NCI-H460 (cell line): ENCODE data around the gene LRTM2. TPM values are rescaled to one million over a fixed set of nuclear protein-coding genes. Genes with fewer than 3 reads are reported as not detected.

Source experiments
- DNase-seq: peaks from one replicate; pipeline ENCODE4 v3.0.0-alpha.2; 2016; ENCODE audit warnings: low read depth; ENCODE audit errors: extremely low read depth
- total RNA-seq: library from RNA; depleted of rRNA; stranded (reverse); fragments of >200 nt; shearing (Covaris generic); gene quantifications from 2 replicates; pipeline ENCODE4 v1.2.3, GENCODE V29; 2014

Gene LRTM2
- total RNA-seq, 1 experiment from 2014 or later = not detected

GRCh38 chr12:1839956-1840951 is 19.9 kb downstream of the LRTM2 start:
- no peak for DNase-seq

DNA sequence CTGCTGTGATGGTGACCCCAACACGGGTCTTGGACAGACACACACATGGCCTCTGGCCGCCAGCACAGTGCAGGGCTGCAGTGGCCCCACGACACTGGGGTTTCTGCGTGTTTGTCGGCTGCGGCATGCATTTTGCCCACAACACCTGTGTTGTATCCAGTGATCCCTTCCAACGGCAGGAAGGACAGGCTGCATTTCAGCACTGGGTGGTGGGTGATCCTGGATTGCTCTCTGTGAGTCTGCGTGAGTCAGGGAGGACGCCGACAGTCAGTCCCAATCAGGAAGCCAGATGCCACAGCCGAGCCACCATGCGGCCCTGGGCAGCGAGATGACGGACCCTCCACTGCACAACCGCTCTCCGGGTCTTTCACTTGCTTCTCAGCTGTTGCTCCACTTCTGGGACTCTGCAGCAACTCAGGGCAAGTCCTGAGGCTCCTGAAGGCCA is 20.6 kb downstream of the LRTM2 start:
- no peak for DNase-seq

GRCh38 chr12:1841586-1842182 is 21.3 kb downstream of the LRTM2 start:
- DNase-seq = no peak

DNA sequence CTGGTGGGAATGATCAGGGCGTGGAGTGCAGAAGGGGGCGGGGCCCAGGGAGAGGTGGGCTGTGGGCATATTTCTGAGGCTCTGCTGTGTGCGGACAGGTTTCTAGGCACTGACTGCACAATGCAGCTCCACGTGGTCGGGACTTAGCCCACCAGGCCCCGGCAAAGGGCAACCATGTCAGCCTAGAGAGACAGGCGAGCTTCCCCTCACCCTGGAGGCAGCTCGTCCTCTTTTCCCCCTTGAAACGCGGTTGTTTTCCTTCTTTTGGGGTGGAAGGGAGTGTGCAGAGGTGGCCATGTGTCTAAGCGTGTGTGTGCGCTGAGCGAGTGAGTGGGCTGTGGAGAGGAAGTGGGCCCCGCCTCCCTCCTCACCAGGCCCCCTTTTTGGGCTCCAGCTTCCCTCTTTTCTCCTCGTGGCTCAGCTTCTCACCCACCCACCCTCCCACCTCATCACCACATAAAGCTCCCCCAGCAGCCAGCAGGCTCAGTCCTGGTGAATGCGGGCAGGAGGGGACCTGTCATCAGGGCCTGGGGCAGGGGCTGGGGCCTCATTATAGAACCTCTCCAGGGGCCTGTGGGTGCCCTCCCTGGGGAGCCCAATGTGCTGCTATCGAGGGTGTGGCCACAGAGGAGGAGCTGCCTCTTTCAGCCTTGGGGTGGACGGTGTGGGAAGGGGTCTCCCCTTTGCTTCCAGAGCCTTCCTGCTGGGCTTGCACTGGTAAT is 22.0 kb downstream of the LRTM2 start:
- no peak for DNase-seq

GRCh38 chr12:1842905-1843640 is 22.7 kb downstream of the LRTM2 start:
- DNase-seq = no peak

DNA sequence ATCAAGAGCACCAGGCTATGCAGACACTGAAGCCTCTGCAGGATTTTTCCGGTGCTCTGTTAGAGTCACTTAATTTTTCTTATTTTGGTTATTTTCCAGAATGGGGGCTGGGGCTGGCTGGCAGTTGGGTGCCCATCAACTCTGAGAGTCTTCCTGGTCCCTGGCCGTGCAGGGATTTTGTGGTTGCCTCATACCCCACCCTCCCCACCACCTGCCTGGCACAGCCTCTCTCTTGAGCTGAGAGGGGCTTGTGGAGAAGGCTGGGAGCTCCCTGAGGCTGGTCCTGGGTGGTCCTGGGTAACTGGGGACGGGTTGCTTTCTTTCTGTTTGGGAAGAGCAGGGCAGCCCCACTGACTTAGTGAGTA is 23.3 kb downstream of the LRTM2 start:
- DNase-seq = no peak

- no peak for DNase-seq
These were observed 23.9 kb downstream of the LRTM2 start for GRCh38 chr12:1844223-1844622.

- DNase-seq = no peak
These were observed 24.5 kb downstream of the LRTM2 start for GRCh38 chr12:1844661-1845409.

- DNase-seq = no peak
These were observed 25.1 kb downstream of the LRTM2 start for GRCh38 chr12:1845427-1845826.

- DNase-seq = no peak
These were observed 25.5 kb downstream of the LRTM2 start for GRCh38 chr12:1845886-1846285.

DNA sequence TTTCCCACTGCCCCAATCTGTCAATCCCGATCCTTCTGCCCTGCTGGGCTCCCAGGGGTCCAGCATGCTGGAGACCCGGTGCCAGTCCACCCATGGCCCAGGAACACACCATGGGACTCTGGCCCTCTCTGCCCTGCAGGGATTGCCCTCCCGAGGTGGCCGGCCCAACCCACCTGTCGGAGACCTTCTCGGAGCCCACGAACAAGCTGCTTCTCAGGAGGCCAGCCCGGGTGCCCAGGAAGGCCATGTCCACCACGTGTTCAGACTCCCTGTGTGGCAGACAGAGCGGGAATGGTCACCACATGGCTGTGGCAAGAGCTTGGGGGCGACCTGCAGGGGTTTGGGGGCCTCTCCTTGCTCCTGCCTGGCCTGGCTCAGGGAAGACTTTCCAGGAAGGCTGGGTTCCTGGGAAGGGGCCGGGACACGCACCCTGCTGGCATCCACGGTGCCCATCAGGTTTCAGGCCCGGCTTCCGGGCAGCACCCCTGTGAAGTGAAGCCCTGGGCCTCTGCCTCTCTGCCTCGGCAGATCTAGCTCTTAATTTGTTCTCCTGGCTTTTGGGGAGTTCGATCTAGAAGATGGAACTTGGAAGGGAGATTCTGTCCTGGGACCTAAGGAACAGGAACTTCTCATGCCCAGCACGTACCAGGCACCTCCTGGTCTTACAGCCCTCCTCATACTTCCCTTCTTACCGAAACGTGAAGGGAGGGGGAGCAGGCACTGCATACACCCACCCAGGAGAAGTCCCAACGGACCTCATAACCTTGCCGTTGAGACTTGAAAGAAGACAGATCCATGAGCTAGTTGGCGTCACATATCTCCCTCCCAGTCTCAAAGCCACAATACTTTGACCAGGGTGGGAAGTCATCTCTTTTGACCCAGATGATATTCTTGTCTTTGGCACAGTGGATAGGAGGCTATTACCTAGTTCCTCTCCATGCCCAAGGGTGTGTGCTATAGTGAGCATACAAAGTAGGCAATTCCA is 26.3 kb downstream of the LRTM2 start:
- no peak for DNase-seq

GRCh38 chr12:1847411-1847810 is 27.0 kb downstream of the LRTM2 start:
- no peak for DNase-seq

DNA sequence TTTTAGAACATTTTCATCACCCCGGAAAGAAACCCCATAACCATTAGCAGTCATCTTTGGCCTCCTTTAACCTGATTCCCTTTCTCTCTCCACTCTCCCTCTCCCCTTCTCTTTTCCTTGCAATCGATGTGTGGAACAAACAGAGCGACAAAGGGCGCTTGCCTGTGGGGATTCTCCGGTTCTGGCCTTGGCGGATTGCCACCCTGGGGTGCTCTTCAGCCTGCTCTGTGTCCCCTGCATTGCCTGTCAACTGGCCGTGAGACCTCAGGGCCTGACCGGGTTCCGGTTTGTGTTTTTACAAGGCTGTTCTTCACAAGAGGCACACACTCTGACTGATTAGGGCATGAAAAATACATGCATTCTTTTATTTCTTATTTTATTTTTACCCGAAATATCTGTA is 27.8 kb downstream of the LRTM2 start:
- DNase-seq = no peak

GRCh38 chr12:1848745-1849144 is 28.4 kb downstream of the LRTM2 start:
- DNase-seq = no peak

GRCh38 chr12:1851151-1851701 is 30.9 kb downstream of the LRTM2 start:
- no peak for DNase-seq

GRCh38 chr12:1852076-1852475 is 31.7 kb downstream of the LRTM2 start:
- DNase-seq = no peak

DNA sequence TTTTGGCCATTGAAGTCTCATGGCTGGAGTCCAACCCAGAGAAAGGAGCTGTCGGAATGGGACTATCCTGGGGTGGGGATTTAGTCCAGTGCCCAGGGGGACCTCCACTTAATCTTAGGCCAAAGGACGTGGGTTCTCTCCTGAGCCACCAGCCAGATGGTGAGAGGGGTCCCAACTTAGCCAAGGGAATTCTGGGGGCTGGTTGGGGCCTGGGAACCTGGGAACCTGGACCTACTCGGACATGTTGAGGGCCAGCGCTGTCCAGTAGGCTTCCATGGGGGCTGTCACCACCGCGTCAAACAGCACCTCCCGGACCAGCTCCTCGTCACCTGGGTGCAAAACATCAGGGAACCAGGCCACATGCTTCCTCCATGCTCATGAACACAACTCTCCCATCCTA is 33.4 kb downstream of the LRTM2 start:
- no peak for DNase-seq

- DNase-seq = no peak
These were observed 34.9 kb downstream of the LRTM2 start for GRCh38 chr12:1855241-1855640.
